Measurements from ENCODE around the gene LMF1.

The LMF1 gene

GRCh38 chr16:1009358-1010150 is 38.8 kb upstream of the LMF1 start:
- Histone ChIP-seq H3K4me1 (no peaks in the 10 kb centered on the region), H3K27me3 (ENCODE audit: control insufficient read depth, insufficient read depth, low read length) (no peaks in the 10 kb centered on the region), H3K36me3 (ENCODE audit: control insufficient read depth, insufficient read depth, low read length) (no peaks in the 10 kb centered on the region), H3K9ac (no peak overlapping the region), H3K4me3 (ENCODE audit: low read depth, low read length) (no peak overlapping the region), H3K4me2 (ENCODE audit: low read length) (no peak overlapping the region), H2AFZ (no peak overlapping the region), H3K9me3 (ENCODE audit: control insufficient read depth, low read length) (no peaks in the 10 kb centered on the region), H3K27ac (no peak overlapping the region), H3K79me2 (no peaks in the 10 kb centered on the region)
- no peak for TF ChIP-seq CTCF (IDR thresholded peaks at IDR 0.05)

- no peak overlapping the region for H2AFZ ChIP-seq
- no peak overlapping the region for H3K9ac ChIP-seq
- H3K27me3 ChIP-seq (ENCODE audit: control insufficient read depth, insufficient read depth, low read length) = no peaks in the 10 kb centered on the region
- no peaks in the 10 kb centered on the region for H3K36me3 ChIP-seq (ENCODE audit: control insufficient read depth, insufficient read depth, low read length)
- TF ChIP-seq CTCF (IDR thresholded peaks at IDR 0.05) = no peak
- no peak overlapping the region for H3K4me3 ChIP-seq (ENCODE audit: low read depth, low read length)
- no peaks in the 10 kb centered on the region for H3K4me1 ChIP-seq
- no peaks in the 10 kb centered on the region for H3K79me2 ChIP-seq
- no peak overlapping the region for H3K27ac ChIP-seq
- no peaks in the 10 kb centered on the region for H3K9me3 ChIP-seq (ENCODE audit: control insufficient read depth, low read length)
- H3K4me2 ChIP-seq (ENCODE audit: low read length) = no peak overlapping the region
These were observed 37.3 kb upstream of the LMF1 start for GRCh38 chr16:1008085-1008484.

GRCh38 chr16:1007284-1007850 is 36.6 kb upstream of the LMF1 start:
- no peak for TF ChIP-seq CTCF (IDR thresholded peaks at IDR 0.05)
- no peaks in the 10 kb centered on the region for H3K79me2 ChIP-seq
- no peaks in the 10 kb centered on the region for H3K4me1 ChIP-seq
- H3K36me3 ChIP-seq (ENCODE audit: control insufficient read depth, insufficient read depth, low read length) = no peaks in the 10 kb centered on the region
- no peak overlapping the region for H3K4me2 ChIP-seq (ENCODE audit: low read length)
- no peak overlapping the region for H2AFZ ChIP-seq
- no peak overlapping the region for H3K4me3 ChIP-seq (ENCODE audit: low read depth, low read length)
- no peaks in the 10 kb centered on the region for H3K27me3 ChIP-seq (ENCODE audit: control insufficient read depth, insufficient read depth, low read length)
- H3K9me3 ChIP-seq (ENCODE audit: control insufficient read depth, low read length) = no peaks in the 10 kb centered on the region
- no peak overlapping the region for H3K9ac ChIP-seq
- H3K27ac ChIP-seq = no peak overlapping the region

- Histone ChIP-seq H3K27me3 (ENCODE audit: control insufficient read depth, insufficient read depth, low read length) (no peaks in the 10 kb centered on the region), H3K4me2 (ENCODE audit: low read length) (no peak overlapping the region), H3K36me3 (ENCODE audit: control insufficient read depth, insufficient read depth, low read length) (no peaks in the 10 kb centered on the region), H3K27ac (no peak overlapping the region), H3K9me3 (ENCODE audit: control insufficient read depth, low read length) (no peaks in the 10 kb centered on the region), H3K4me1 (no peaks in the 10 kb centered on the region), H3K79me2 (no peaks in the 10 kb centered on the region), H3K4me3 (ENCODE audit: low read depth, low read length) (no peak overlapping the region), H3K9ac (no peak overlapping the region), H2AFZ (no peak overlapping the region)
- no peak for TF ChIP-seq CTCF (IDR thresholded peaks at IDR 0.05)
These were observed 36.0 kb upstream of the LMF1 start for GRCh38 chr16:1006781-1007180.

GRCh38 chr16:1005286-1005685 is 34.5 kb upstream of the LMF1 start:
- no peaks in the 10 kb centered on the region for H3K79me2 ChIP-seq
- H3K4me3 ChIP-seq (ENCODE audit: low read depth, low read length) = no peak overlapping the region
- no peaks in the 10 kb centered on the region for H3K4me1 ChIP-seq
- H3K4me2 ChIP-seq (ENCODE audit: low read length) = no peak overlapping the region
- H3K9me3 ChIP-seq (ENCODE audit: control insufficient read depth, low read length) = no peaks in the 10 kb centered on the region
- H2AFZ ChIP-seq = no peak overlapping the region
- H3K27me3 ChIP-seq (ENCODE audit: control insufficient read depth, insufficient read depth, low read length) = no peaks in the 10 kb centered on the region
- no peak overlapping the region for H3K27ac ChIP-seq
- TF ChIP-seq CTCF (IDR thresholded peaks at IDR 0.05) = no peak
- H3K36me3 ChIP-seq (ENCODE audit: control insufficient read depth, insufficient read depth, low read length) = no peaks in the 10 kb centered on the region
- no peak overlapping the region for H3K9ac ChIP-seq

Data from parathyroid adenoma (tissue), 2 donors.